ENCODE results near the gene HESX1.

DNA sequence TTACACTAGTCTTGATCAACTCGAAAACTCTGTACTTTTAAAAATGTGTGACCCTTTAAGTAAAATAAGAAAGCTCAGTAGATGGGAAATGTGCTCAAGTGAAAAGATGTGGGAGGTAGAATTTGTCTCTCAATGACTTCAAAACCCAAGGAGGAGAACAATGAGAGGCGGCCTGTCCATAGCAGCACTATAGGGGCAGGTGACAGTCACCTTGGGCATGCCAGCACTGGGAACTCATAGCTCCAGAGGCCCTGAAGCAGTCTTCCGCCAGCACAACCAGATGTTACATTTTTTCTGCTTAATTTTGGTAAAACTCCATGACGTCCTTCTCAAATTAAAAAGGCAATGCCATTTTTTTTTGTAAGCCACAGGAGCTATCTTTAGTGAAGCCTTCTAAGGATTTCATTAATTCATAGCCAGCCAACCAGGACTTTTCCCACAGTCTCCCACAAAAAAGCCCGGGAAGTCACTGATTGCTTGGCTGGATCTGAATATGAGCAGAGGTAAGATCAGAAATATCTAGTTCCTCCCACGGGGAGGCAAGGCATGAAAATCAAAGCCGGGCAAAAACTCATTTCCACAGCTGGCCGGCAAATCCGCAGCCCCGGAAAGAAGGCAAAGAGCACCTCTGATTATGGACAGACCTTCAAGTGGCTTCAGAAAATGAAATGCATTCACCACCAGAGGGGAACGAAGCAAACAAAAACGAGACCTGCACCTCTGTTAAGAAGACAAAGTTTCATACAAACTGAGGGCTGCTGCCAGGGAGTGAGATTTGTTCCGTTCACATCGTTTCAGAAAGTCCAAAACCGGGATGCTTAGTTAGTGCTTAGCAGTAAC, 45.1 kb downstream of the HESX1 start:
- TF ChIP-seq, protein P1, sequence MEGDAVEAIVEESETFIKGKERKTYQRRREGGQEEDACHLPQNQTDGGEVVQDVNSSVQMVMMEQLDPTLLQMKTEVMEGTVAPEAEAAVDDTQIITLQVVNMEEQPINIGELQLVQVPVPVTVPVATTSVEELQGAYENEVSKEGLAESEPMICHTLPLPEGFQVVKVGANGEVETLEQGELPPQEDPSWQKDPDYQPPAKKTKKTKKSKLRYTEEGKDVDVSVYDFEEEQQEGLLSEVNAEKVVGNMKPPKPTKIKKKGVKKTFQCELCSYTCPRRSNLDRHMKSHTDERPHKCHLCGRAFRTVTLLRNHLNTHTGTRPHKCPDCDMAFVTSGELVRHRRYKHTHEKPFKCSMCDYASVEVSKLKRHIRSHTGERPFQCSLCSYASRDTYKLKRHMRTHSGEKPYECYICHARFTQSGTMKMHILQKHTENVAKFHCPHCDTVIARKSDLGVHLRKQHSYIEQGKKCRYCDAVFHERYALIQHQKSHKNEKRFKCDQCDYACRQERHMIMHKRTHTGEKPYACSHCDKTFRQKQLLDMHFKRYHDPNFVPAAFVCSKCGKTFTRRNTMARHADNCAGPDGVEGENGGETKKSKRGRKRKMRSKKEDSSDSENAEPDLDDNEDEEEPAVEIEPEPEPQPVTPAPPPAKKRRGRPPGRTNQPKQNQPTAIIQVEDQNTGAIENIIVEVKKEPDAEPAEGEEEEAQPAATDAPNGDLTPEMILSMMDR (IDR thresholded peaks at IDR 0.05; ENCODE audit: borderline replicate concordance, extremely low read depth, low read length, poor library complexity, severe bottlenecking), result no peak
- TF ChIP-seq EZH2 (IDR thresholded peaks at IDR 0.05; ENCODE audit: borderline replicate concordance, low read depth, low read length, severe bottlenecking), result no peak
